Globus pallidus (tissue), 1 donor: ENCODE data around the gene FSTL5.

Experiments
- DNase-seq: peaks from one replicate; pipeline ENCODE4 v3.0.0-alpha.2; 2015; ENCODE audit warnings: low spot score

FSTL5 gene

DNA sequence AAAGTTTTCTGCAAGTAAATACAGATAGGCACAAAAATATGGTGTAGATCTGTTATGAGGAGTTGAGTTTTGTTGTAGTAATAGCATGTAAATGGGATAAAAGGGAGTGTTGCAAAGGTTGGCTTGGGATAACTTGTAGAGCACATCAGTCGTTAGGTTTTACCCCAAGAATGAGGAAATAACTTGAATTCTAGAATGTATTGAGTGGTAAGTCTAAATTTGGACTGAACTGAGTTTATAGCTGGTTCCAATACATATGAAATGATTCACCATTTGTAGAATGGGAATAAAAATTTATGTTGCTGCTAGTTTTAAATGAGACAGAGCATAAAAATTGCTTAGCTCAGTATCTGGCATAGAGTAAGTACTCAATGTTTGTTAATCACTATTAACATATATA, 719.2 kb downstream of the FSTL5 start:
- DNase-seq, result no peak

DNA sequence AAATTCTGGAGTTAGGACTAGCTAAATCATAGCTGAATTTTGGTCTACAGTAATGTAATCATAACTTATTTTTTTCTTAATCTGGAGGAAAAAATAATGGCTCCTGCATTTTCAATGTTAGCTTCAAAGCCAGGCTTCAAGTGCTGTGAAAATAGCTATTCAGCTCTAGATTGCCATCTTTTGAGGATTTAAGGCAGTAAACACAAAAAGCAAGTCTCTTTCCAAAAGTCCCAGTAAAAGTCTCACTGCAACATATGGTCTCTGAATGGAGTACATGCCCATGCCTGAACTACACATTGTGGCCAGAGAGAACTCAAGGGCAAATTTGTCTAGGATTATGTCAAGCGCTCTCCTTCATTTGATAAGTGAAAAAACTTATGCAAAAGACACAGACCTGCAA, 720.9 kb downstream of the FSTL5 start:
- DNase-seq, result no peak

DNA sequence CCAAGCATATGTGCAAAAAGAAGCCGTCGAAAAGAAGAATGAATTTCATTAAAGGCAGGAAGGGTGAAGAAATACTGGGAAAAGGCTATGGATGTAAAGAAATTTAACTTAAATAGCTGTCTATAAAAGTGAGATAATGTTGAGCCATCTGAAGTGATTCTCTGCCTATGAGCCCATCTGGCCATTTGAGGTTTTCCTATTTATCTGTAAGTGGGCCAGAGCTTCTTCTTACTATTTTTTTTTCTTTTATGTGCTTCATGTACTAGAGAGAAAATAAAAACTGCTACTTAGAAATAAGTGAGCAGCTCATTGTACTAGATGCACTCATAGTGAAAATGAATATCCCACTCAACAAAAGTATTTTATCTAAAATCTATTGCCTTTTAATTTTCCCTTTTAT, 725.7 kb downstream of the FSTL5 start:
- DNase-seq, result no peak

- no peak for DNase-seq
Measured at GRCh38 chr4:161428180-161428965, 735.4 kb downstream of the FSTL5 start.

DNA sequence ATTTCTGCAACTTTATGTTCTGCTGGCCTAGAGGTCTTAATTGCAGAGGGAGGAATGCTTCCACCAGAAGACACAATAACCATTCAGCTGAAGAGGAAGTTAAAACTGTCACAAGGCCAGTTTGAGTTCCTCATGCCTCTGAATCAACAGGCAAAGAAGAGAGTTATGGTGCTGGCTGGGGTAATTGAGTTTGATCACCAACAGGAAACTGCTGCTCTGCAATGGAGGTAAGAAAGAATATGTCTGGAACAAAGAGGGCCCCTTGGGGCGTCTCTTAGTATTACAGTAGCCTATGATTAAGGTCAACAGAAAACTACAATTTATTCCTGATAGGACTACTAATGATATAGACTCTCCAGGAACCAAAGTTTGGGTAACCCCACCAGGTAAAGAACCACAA, 744.0 kb downstream of the FSTL5 start:
- DNase-seq, result peak; percentile 5

DNA sequence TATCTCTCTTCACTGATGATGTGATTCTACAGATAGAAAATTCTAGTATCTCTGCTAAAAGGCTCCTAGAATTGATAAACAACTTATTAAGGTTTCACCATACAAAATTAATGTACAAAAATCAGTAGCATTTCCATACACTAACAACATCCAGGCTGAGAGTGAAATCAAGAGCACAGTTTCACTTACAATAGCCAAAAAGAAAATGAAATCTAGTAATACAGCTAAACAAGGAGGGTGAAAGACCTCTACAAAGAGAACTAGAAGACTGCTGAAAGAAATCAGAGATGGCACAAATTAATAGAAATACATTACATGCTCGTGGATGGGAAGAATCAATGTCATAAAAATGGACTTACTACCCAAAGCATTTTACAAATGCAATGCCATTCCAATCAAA, 751.9 kb downstream of the FSTL5 start:
- no peak for DNase-seq

GRCh38 chr4:161404346-161405110, 759.3 kb downstream of the FSTL5 start:
- DNase-seq, result no peak

GRCh38 chr4:161403781-161404180, 760.0 kb downstream of the FSTL5 start:
- DNase-seq, result no peak

DNA sequence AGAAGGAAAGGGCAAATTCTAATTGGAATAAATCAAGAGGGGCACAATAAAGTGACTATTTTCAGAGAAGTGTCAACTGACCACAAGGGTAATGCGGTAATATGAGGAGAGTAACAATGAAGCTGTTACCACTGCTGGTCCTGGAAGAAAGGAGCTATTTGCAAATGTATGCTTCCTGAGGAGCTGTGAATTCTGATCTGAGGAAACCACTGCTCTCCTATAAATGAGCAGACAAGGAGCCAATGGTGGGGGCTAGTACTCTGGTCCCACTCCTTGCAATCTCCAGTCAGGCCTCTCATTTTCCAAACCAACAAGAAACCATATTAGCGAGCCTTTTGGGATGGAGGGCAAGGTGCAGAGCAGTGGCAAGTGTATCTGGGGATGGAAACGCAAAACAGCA, 770.2 kb downstream of the FSTL5 start:
- no peak for DNase-seq

DNA sequence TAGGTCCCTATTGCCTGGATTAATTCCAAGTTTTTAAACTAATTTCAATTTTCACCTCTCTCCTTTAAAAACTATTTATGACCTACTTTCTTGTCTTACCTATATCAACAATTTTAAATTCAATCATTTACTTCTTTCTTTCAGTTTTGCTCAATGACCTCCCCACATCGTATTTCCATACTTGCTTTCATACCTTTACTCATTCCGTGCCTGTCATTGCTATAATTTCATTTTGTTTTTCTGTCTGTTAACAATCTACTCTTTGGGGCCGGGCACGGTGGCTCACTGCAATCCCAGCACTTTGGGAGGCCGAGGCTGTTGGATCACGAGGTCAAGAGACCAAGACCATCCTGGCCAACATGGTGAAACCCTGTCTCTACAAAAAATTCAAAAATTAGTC, 781.1 kb downstream of the FSTL5 start:
- no peak for DNase-seq

- no peak for DNase-seq
Measured at GRCh38 chr4:161376275-161376674, 787.5 kb downstream of the FSTL5 start.

DNA sequence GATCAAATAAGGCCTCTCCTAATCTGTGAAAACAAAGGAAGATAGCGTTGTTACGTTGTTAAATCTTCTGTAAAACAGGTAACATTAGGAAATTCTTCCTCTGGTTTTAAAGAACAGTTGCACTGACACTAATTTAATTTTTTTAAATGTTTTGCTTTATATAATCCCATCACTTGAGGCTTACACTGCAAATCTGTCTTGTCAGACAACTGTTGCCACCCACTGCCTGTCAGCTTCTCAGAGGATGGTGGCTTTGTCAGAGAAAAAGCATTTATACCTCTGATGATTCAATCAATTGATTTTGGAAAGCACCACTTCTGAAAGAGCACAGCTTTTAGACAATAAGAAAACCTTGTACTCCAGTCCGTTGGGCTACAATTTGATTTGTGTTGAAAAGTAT, 799.1 kb downstream of the FSTL5 start:
- no peak for DNase-seq

DNA sequence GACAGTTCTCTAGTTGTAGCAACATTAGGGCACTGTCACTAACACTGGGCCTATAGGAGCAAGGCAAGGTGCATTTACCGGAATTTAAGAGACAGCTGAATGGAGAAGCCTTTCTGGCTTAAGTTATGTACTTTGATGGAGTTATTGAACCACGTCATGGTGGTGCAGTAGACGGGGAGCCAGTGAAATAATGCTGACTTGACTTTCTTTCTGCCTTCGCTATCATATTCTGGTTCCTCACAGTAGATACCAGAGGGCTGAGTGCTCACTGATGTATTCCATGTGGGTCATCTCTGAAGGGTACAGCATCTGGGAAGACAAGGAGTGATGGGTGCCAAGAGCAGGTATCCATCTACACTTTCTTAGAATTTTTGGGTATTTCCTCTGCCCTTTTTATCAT, 802.8 kb downstream of the FSTL5 start:
- no peak for DNase-seq

DNA sequence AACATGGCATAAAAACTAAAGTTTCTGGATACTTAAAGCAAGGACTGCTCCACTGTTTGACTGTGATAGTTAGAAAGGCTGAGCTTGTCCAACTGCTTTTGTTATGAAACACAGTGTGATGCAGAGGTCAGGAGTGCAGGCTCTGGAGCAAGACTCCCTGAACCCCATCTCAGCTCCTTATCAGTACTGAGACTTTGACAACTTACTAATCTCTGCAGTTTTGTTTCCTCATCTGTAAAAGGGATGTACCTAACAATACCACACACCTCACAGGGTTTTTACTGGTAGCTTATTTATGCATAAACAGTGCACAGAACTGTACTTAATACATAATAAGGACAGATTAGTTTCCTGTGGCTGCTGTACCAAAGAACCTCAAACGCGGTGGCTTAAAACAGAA, 804.3 kb downstream of the FSTL5 start:
- DNase-seq, result no peak

DNA sequence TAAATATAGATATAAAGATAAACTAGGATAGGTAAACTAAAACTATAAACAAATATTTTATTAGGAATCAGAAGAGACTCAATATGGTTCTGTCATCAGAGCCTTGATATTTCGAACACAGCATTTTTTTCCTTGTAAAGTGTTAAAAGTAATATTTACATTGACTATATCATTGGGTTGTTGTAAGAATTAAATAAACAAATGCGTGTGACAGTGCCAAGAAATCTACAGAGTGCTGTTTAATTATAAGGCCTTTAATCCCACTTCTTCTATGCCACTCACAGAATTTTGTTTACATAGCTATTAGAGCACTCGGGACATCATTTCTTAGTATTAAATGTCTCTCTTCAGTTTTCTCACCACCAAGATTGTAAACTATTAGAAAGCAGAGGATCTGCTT, 807.4 kb downstream of the FSTL5 start:
- no peak for DNase-seq

DNA sequence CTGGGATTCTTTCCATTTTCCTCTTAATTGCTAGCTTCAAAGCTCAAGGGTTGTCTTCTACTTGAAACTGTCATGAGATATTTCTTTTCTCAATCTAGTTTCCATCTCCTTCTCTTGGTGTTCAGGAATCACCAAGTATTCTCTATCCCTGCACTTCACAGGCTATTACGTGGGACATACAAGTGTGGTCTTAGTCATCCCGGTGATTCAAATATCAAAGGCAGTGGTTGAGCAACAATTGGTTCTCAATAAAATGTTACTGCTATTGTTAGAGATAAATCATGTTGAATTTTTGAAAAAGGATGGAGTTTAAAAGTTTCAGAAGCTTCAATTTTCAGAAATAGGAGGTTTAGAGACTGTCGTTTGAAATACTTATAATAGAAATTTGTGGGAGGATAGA, 812.9 kb downstream of the FSTL5 start:
- DNase-seq, result no peak

DNA sequence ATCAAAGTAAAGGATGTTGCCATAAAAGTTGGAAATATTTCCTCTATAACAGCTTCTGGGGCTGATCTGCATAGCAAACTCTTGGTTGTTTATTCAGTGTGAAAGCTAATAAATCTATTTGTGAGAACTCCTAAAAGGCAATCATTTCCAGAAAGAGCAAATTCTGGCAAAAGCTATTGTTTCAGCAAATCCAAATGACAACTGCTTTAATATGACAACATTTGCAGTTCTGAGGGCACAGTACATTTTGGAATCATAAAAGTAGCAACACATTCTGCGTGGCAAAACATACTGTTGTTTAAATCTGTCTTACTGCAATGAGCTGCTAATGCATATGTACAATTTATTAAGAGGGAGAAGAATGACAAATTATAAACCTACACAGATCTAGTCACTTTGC, 818.1 kb downstream of the FSTL5 start:
- no peak for DNase-seq

DNA sequence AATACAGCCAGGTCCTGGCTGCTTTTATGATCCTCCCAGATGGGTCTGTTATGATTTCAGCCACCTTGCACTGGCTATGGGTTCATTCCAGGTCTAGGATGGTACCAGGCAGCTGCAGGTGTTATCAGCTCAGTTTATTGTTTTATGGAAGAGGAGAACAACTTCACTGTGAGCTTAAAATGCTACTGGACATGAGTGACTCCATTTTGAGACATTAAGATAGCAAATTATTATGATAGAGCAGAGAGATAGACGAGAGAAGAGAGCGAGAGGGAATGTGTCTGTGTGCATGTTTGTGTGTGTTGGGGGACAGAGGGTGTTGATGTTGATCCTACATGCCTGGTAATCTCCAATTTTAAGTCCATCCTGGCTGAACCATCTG, 820.2 kb downstream of the FSTL5 start:
- no peak for DNase-seq

GRCh38 chr4:161342881-161343568, 820.8 kb downstream of the FSTL5 start:
- no peak for DNase-seq

DNA sequence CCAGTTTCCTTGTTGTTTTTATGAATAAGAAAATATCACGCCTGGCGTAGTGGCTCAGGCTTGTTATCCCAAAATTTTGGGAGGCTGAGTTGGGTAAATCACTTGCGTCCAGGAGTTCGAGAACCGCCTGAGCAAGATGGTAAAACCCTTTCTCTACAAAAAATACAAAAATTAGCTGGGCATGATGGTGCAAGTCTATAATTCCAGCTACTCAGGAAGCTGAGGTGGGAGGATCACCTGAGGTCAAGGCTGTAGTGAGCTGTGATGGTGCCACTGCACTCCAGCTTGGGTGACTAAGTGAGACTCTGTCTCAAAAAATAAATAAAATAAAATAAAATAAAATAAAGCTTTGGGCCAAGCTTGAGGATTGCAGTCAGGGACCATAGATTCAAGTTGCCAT, 827.2 kb downstream of the FSTL5 start:
- no peak for DNase-seq

DNA sequence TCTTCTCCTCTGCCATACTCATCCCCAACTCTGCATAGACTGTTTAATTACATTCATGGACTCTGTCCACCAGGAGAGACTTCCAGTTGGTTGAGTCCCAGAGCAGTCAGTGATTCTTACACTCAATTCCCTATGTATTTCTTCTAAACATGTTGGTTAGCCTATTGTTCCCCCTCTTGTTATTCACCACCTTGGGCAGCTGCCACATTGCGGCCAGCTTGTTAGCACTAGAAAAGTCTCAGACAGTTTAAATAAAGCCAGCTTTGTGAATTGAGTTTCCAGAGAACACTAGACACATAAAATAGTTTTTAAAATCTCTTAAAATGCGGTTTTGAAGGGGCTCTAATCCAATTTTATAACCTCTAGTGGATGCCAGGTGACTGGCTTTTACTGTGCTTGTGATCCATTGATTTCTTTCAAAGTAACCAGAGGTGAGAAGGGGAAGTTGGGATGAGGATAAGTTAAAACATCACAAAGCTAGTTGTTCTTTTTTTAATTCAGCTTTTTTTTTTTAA, 827.7 kb downstream of the FSTL5 start:
- DNase-seq, result peak; percentile 1
